Stimulated activated CD8-positive, alpha-beta memory T cell treated with anti-CD3 and anti-CD28 coated beads, Interleukin-15, amount 100 ng/mL, for 1 hour (primary cell): ENCODE data around the gene CEBPG.

Experiments
- DNase-seq: peaks from one replicate; pipeline ENCODE4 v3.0.0-alpha.2; 2020; ENCODE audit warnings: low read depth

The CEBPG gene

DNA sequence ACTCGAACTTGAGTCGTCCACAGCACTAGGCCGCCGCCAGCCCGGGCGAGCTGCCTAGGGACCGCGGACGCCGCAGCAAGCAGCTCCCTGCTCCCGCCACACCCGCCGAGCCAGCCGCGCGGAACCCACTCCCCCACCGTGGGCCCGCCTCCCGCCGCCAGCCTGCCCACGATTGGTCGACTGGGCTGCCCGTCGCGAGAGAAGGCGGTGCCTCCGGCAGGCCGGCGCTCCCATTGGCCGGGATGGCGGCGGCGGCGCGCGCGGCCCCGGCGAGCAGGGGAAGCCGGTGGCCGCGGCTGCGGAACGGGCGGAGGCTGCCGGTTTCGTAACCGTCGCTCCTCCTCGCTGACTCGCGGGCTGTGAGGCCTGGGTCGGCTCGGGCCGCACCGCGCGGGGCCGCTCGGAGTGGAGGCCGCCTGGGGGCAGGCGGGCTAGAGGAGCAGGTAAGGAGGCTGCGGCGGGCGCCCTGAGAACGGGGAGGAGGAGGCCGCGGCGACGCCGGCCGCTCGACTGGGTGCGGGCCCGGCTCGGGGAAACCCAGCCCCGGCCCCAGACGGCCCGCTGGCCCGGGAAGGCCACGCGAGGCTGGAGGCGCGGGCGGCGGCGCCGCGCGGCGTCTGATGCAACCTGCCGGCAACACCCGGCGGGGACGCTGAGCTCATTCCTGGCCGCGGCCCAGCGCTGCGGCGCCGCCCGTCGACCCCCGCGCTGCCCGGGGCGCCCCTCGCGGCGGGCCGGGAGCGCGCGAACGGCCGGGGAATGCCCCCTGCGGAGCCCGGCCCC is at the start of gene CEBPG:
Gene CEBPG (plus strand): TSS at position 257 of the 783 bp plus-strand sequence. CDS start 5,531 bp downstream, outside the sequence.
- DNase-seq: peak; percentile 89

DNA sequence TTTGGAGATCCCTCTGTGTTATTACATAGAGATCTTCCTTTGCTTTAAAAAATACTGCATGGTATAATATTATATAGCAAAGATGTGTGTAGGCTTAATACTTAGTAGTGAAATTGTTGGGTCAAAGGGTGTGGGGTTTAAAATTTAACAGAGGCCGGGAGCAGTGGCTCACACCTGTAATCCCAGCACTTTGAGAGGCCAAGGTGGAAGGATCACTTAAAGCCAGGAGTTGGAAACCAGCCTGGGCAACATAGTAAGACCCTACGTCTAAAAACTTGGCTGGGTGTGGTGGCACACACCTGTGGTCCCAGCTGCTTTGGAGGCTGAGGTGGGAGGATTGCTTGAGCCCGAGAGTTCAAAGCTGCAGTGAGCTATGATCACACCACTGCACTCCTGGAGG is 48.9 kb upstream of the CEBPG start:
- DNase-seq: no peak

DNA sequence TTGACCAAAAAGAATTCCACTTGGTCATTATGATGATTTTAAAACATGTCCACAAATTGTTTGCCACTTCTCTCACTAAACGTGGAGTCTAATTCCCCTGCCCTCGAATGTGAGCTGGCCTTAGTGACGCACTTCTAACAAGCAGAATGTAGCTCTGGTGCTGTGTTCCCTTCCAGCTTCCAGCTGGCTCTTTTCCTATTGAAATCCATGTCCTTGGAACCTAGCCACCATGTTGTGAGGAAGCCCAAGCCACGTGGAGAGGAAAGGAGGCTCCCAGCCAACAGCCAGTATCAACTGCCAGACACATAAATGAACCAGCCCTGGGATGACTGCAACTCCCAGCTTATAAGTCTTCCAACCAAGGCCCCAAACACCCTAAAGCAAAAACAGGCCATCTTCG is 47.6 kb upstream of the CEBPG start:
- no peak for DNase-seq

DNA sequence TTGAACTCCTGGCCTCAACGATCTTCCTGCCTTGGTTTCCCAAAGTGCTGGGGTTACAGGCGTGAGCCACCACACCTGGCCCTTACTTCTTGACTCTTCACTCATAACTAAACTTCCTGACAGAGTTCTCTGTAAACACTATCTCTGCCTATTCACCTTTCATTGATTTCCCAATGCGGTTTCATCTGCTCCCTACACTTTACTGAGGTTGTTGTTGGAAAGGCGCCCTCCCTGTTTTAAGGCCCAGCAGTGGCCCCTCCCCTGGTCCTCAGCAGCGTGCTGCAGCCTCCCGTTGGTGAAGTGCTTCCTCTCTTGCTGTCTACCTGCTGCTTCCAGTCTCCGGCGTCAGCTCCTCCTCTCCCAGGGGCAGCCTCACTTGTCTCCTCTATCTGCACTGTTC is 44.4 kb upstream of the CEBPG start:
- no peak for DNase-seq

DNA sequence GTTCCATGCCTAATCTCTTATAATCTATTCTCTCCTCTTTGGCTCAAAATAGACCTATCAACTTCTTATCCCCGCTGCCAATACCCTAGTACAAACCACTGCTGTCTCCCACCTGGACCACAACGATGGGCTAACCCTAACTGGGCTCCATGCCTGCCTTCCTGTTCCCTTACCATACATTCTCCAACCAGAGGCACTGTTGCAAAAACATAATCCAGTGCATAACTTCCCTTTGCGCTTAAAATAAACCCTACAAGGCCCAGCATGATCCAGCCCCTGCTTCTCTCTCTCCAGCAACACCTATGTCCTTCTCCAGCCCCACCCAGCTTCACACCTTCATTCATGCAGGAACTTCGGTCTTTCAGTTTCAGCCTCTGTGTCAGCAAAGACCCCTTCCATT is 43.8 kb upstream of the CEBPG start:
- no peak for DNase-seq

DNA sequence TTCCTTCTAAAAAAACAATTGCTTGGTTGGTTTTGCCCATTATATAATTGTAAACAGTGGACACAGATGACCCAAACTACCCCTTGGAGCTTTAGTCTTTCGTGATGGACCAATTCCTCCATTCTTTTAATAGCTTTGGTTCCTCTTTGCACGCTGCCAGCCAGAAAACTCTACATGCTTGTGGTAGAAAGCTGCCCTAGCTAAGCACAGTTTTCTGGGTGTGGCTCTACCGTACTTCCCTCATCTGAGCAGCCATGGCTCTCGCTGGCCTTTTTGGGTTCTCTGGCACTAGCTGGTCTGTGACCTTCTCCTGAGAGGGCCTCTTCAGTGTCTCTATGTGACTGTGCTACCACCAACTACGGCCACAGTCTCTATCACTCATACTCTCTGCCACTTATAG is 41.3 kb upstream of the CEBPG start:
- no peak for DNase-seq

DNA sequence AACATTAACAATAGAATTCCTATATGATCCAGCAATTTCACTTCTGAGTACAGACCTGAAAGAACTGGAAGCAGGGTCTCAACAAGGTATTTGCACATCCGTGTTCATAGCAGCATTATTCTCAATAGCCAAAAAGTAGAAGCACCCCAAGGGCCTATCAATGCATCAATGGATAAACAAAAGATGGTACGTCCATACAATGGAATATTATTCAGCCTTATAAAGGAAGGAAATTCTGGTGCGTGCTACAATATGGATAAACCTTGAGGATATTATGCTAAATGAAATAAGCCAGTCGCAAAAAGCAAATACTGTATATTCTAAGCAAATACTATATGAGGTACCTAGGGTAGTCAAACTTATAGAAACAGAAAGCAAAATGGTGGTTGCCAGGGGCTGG is 40.4 kb upstream of the CEBPG start:
- DNase-seq: no peak

DNA sequence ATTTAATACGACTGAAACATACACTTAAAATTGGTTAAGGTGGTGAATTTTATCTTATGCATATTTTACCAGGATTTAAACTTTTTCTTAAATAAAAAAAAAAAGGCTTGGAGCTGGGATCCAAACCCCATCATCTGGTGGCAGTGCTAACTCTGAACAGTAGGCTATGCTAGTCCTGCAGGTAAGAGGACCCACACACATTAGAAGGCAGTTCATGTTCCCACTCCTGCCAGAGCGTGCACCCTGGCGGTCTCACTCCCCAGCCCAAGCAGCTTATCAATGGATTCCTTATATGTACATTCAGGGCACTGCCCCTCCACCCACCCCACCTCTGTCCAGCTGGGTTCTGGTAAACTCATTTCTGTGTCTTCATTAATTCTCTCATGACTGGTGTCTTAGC is 39.9 kb upstream of the CEBPG start:
- DNase-seq: no peak

DNA sequence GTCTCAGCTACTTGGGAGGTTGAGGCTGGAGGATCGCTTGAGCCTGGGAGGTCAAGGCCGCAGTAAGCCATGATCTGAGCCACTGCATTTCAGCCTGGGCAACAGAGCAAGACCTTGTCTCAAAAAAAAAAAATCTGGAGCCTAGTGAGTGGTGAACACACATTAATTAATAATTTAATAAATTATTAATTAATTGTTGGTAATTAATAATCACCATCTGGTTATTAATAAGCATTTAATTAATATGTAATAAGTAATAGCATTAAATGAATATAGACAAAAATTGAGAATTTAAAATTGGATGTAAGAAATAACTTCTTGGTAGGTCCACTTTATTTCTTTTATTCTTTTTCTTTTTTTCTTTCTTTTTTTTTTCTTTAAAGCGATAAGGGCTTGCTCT is 39.2 kb upstream of the CEBPG start:
- DNase-seq: no peak

DNA sequence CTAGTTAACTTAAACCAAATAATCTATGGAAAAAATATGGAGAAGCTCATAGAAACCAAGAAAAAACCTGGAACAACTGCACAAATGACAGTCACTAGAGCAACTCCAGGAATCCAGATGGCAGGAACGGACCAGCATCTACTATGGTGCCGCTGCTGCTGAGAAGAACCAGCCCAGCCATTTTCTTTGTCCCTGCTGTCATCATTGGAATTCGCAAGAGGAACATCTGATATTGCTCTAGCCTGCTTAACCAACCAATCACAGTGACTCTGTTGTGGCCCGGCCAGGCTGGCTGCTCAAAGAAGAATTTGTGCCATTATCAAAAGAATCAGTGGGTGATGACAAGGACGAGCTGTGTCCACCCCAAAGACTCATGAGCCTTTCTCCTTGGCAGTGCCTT is 38.1 kb upstream of the CEBPG start:
- DNase-seq: no peak

DNA sequence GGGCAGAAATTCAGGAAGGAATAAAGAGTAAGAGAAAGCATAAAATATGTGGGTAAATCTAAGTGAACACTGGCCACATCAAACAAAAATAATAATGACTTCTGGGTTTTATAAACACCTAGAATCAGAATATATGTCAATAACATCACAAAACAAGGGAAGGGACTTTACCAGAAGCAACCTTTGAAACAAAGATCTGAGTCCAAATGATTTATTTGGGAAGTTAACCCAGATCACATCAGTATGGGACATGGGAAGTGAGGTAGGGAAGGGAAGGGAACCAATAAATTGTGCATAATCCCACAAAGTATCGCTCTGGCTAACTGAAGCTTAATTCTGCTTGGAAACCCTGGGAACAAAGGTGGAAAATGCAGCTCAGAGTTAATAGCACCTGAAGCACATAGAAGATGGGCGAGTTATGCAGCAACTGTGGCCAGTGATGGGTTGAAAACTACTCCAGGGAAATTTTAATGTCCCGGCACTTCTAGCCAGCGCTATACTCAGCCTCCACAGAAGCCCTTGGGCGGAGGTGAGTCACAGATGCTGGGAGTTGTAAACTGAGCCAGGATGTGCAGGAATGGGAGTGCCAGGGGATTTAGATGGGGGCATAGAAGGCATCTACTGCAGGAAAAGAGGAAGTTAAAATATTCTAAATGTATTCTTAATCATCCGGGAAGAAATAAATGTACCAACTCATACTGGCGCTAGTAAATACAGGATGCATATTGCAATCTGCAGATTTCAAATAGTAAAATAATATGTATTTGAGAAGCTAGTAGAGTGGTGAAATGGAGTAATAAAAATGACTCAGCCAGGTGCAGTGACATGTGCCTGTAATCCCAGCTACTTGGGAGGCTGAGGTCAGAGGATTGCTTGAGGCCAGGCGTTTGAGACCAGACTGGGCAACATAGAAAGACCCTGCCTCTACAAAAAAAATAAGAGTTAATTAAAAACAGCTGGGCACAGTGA is 34.2 kb upstream of the CEBPG start:
- DNase-seq: no peak

DNA sequence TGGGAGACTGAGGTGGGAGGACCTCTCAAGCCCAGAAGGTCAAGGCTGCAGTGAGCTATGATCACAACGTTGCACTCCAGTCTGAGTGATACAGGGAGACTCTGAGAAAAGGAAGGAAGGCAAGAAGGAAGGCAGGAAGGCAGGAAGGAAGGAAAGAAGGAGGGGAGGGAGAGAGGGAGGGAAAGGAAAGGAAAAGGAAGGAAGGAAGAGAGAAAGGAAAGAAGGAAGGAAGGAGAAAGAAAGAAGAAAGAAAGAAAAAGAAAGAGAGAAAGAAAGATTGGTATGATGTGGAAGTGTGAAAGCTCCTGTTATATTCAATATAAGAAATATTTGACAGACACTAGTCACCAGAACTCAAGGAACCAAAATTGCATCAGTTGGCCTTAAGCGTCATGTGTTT is 32.5 kb upstream of the CEBPG start:
- DNase-seq: no peak

DNA sequence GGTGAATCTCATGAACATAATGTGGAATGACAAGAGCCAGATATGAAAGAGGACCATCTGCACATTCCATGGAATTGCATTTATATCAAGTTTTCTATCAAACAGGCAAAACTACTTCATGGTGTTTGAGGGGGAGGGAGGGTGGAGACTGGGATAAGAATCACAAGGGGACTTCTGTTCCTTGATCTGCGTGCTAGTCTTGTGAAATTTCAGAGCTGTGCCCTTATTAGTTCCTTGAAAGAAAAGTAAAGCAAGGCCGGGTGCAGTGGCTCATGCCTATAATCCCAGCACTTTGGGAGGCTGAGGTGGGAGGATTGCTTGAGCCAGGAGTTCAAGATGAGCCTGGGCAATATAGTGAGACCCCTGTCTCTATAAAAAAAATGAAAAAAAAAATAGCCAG is 30.2 kb upstream of the CEBPG start:
- DNase-seq: no peak

DNA sequence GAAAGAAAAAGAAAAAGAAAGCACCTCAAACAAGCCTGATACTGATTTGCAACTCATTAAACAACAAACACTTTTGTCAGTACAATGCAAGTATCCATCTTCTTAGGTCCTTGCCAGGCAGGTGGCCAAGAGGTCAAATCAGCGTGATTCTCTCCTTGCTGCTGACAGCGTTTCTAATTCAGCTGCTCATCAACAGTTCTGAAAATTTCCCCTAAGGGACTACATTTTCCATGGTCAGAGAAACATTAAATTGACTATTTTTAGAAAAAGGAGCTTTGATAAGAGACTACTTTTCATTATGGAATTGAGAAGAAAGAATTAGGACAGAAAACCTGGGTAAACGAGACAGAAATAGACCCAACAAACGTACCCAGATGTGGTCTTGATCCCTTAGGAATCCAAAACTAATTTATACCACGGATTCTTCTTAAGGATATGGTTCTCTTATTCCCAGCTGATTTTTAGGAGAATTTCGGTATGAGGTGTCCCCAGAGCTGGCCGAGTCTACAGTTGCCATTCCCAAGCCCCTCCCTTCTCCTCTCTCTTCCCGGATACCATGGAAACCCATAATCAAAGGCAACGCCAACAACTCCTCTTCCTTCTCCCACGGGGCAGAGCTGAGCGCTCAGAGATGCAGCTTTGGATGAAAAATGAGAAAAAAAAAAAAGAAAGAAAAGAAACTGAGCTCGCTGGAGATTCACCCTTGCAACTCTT is 29.5 kb upstream of the CEBPG start:
- DNase-seq: no peak

DNA sequence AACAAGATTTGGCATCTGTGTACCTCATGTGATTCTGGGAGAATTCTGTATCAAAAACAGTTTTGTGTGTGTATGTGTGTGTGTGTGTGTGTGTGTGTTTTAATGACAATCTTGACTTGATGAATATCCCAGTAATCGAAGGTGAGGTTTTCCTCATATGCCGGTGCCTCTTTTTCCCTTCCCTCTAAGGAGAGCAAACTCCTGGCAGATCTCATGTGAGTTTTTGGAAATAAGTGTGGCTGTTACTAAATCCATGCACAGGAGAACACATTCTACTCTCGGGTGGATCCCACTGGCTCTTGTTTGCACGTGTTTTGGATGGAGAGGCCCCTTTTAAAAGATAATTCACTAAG is 29.0 kb upstream of the CEBPG start:
- DNase-seq: no peak

DNA sequence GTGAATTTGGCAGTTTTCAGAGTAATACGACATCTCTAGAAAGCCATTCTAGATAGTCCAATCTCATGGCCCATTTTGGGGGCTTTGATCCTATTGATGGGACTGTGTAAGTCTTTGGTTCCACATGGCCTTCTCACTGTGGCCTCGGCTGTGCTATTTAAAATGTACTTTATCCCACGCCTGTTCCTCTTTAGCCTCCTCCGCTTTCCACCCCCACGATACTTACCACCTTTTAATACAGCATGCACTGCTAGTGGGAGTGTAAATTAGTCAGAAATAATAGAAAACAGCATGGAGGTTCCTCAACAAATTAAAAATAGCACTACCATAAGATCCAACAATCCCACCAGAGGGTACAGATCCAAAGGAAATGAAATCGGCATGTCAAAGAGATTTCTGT is 28.3 kb upstream of the CEBPG start:
- no peak for DNase-seq

DNA sequence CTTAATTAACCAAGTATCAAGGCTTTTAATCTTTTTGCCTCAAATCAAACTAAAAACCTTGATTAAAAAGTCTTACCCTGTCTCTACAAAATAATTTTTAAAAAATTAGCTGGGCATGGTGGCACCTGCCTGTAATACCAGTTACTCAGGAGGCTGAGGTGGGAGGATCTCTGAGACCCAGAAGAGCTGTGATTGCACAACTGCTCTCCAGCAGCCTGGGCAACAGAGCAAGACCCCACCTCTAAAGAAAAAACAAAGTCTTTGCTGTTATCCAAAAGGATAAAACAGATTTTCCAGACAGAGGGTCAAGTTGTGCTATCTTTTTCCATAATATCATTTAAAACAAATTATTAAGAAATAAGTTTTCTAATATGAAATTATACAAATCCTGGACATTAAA is 26.8 kb upstream of the CEBPG start:
- DNase-seq: no peak

DNA sequence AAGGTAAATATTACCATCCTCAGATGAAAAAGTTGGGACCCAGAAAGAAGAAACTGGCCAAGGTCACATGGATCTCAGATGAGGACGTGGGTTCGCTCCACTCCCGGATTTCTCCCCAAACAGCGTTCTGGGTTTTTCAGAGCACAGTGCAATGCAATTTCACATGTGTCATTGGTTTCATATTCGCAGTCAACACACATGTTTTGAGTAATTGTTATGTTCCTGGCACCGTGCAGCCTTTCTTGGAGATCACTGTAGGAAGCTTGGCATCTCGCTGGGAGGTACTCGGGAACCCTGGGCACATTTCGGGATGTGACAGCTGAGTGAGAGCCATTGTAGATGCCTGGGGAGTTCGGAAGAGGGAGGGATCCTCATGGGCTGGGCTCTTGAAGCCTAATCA is 26.2 kb upstream of the CEBPG start:
- DNase-seq: no peak

DNA sequence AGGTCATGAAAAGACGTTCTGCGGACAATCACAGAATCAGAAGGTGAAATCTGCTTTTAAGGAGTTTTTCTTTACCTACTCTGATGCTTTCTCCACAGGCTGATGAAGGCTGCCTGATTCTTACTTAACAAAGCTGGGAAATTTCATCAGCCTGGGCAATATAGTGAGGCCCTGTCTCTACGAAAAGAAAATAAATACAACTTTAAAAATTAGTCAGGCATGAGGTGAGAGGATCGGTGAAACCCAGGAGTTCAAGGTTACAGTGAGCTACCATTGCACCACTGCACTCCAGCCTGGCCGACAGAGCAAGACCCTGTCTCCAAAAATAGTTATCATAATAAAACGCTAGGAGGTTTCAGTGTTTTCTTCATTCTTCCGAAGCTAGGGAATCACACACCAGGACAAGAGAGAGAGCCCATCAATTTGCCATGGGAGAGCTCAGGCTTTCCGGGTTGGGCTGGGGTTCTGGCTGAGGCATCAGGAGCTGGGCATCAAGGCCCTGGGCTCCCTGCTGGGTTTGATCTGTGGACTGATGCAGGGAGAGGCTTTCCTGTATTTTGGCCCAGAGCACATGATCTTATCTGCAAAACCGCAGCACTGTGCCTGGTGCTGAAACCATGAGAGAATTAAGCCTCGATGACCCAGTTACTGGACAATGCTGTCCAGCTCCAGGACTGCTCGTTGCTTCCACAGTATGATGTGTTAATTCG is 25.1 kb upstream of the CEBPG start:
- DNase-seq: no peak

DNA sequence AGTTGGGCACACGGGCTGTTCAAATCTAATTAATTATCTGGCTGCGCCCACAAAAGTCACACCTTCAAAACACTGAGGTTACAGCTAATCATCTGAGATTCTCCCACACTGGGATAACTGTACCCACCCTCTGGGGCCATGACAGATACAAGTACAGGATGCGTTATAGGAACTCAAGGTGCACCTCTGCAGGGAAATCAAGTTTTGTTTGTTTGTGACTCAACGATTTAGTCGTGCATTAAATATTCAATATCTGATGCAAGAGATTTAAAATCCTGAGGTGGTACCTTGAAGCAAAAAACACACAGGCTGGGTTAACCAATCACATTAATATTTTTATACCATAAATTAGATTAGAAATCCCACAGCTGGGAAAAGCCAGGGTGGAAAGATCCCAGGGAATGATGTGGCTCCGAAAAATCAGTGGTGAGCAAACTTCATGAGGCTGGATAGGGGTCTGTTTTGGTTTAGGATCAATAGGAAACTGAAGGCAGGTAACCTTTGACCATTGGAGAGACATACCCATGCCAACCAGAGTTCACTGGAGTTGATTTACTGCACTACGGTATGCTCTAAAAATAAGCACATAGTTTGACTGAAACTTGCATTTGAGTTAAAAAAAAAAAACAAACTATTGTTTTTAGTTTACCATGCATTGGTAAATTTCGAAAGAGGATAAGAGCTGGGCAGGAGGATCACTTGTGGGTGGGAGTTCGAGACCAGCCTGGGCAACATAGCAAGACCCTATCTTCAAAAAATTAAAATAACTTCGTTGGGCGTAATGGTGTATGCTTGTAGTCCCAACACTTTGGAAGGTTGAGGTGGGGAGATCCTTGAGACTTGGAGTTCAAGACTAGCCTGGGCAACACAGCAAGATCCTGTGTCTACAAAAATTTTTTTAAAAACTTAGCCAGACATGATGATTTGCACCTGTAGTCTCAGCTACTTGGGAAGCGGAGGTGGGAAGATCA is 23.9 kb upstream of the CEBPG start:
- DNase-seq: no peak
